CD4-positive, CD25-positive, alpha-beta regulatory T cell (primary cell): Measurements from ENCODE around the gene TMEM176B. TPM values are rescaled to one million over a fixed set of nuclear protein-coding genes. Genes with fewer than 3 reads are reported as not detected.

Source experiments
- ATAC-seq, 2 donors: fragments of 150-1000 bp; cut with Tn5 transposase; one replicate each; pipeline ENCODE4 v1.10.0; 2021; ENCODE audit warnings: low read depth in 2 of 2, moderate number of reproducible peaks in 2 of 2, moderate library complexity in 1 of 2
- DNase-seq, 3 donors: peaks; one replicate each; pipeline versions ENCODE4 v3.0.0 to v3.0.0-alpha.2; 2012 to 2022; ENCODE audit warnings: mixed read lengths in 1 of 3
- H3K27ac ChIP-seq: one replicate; pipeline ENCODE4 v1.7.0; 2013; ENCODE audit warnings: mild to moderate bottlenecking, low read length; ENCODE audit not compliant: insufficient read depth, poor library complexity, severe bottlenecking
- H3K27me3 ChIP-seq: one replicate; pipeline ENCODE4 v1.7.0; 2013; ENCODE audit warnings: low read length; ENCODE audit not compliant: control insufficient read depth, insufficient read depth
- H3K36me3 ChIP-seq: one replicate; pipeline ENCODE4 v1.7.0; 2013; ENCODE audit warnings: mild to moderate bottlenecking, low read length, moderate library complexity; ENCODE audit not compliant: control insufficient read depth, insufficient read depth
- H3K4me1 ChIP-seq: 2 replicates; pipeline ENCODE4 v1.7.0; 2013; ENCODE audit warnings: mild to moderate bottlenecking, low read length; ENCODE audit not compliant: insufficient read depth, control insufficient read depth, poor library complexity, severe bottlenecking
- H3K4me3 ChIP-seq: one replicate; pipeline ENCODE4 v1.7.0; 2013; ENCODE audit warnings: low read depth, mild to moderate bottlenecking, low read length, moderate library complexity
- H3K9me3 ChIP-seq, 2 experiments: 1 replicate in 1 of 2; 2 replicates in 1 of 2; pipeline ENCODE4 v1.7.0; 2013; ENCODE audit warnings: low read length in 2 of 2, mild to moderate bottlenecking in 1 of 2, moderate library complexity in 1 of 2; ENCODE audit not compliant: control insufficient read depth in 2 of 2
- H3K27ac Mint-ChIP-seq, 3 donors: one replicate each; pipeline ENCODE4 v1.8.0; 2020 to 2022; ENCODE audit warnings: mild to moderate bottlenecking in 3 of 3, mixed read lengths in 3 of 3, moderate library complexity in 2 of 3
- H3K27me3 Mint-ChIP-seq: one replicate; pipeline ENCODE4 v1.8.0; 2022; ENCODE audit warnings: mild to moderate bottlenecking, mixed read lengths
- H3K36me3 Mint-ChIP-seq: one replicate; pipeline ENCODE4 v1.8.0; 2020; ENCODE audit warnings: mixed read lengths
- H3K4me1 Mint-ChIP-seq, 4 donors: one replicate each; pipeline ENCODE4 v1.8.0; 2020 to 2022; ENCODE audit warnings: mixed read lengths in 4 of 4, mild to moderate bottlenecking in 1 of 4
- H3K4me3 Mint-ChIP-seq, 4 donors: one replicate each; pipeline ENCODE4 v1.8.0; 2020 to 2022; ENCODE audit warnings: mild to moderate bottlenecking in 4 of 4, mixed read lengths in 4 of 4, moderate library complexity in 3 of 4
- H3K9me3 Mint-ChIP-seq, 7 donors: one replicate each; pipeline ENCODE4 v1.8.0; 2020 to 2022; ENCODE audit warnings: mixed read lengths in 7 of 7, mild to moderate bottlenecking in 3 of 7, moderate library complexity in 2 of 7
- polyA plus RNA-seq, 4 donors: library from polyadenylated mRNA; unstranded; fragments of 300-500 nt; fragmentation: Illumina TruSeq; gene quantifications; one replicate each; pipeline ENCODE4 v1.2.3, GENCODE V29; 2021
- total RNA-seq: library from RNA; stranded (reverse); gene quantifications from one replicate; pipeline ENCODE4 v1.2.3, GENCODE V29; 2022

The TMEM176B gene
- total RNA-seq (not detected), polyA plus RNA-seq (1 to 10 TPM in 1 of 4 donors, under 1 TPM in 2, not detected in 1; 0.21 to 1.0 (median 0.33) TPM)

DNA sequence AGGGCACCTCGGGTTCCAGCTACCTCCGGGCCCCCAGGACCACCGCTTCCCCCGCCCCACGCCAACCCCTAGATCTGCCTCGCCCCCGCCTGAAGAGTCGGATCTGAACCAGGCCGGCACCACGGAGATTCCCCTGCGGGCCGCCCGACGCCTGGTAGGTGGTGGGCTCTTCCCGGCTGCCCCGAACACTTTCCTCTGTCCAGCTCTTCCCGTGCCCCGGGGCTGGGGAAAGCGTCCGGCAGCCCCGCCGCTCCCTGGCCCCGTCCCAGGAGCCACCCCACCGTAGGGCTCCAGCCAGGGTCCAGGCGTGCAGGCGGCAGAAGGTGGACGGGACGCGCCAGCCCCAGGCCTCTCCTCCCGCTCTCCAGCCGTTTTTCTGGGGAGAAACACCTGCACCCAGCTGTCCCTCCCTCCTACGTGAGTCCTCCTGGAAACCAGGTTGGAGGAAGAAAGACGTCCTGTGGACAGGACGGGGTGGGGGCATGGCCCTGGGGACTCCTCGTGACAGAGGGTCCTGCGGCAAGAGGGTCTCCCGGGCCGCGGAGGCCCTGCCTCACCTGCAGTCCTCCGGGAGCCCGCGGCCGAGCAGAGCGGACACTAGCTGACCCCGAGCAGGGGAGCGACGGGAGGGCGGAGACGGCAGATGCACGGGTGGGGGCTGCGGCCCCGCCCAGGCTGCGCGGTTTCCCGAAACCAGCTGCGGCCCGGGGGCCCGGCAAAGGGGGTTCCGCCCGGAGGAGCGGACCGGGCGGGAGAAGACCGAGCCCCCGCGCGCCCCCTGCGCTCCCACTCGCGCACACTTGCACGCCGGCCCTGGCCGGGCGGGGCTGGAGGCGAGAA, at the start of gene TMEM176B:
TSS of gene TMEM176B (minus strand) at position 624 of the 840 bp plus-strand sequence. CDS start 3,795 bp downstream, outside the sequence.
- H3K27me3 ChIP-seq = peaks cover 36% of the 10 kb centered on the region
- ATAC-seq = peak in 1 of 2 donors; percentile 17
- H3K4me3 ChIP-seq = no peak within 1 kb of the TSS
- Mint-ChIP-seq H3K36me3 (no peaks in the 10 kb centered on the region), H3K27me3 (peaks cover 54% of the 10 kb centered on the region), H3K27ac (peak within 1 kb of the TSS in 1 of 3 donors; percentile 73), H3K4me3 (peak within 1 kb of the TSS in 3 of 4 donors; percentile 26 to 79 (median 75)), H3K4me1 (peaks cover 0 to 15% (median 3%) of the 10 kb centered on the region in 4 donors), H3K9me3 (peaks cover 0 to 8% (median 2%) of the 10 kb centered on the region in 7 donors)
- H3K36me3 ChIP-seq = no peaks in the 10 kb centered on the region
- no peak for DNase-seq
- peaks cover 0 to under 1% of the 10 kb centered on the region in 2 experiments for H3K9me3 ChIP-seq
- H3K4me1 ChIP-seq = peaks cover 18% of the 10 kb centered on the region
- H3K27ac ChIP-seq = no peak within 1 kb of the TSS

- DNase-seq = no peak
- peaks cover 29% of the 10 kb centered on the region for H3K27me3 Mint-ChIP-seq
- no peak overlapping the region for H3K27ac Mint-ChIP-seq
- Histone ChIP-seq H3K27ac (no peak overlapping the region), H3K27me3 (peaks cover 12% of the 10 kb centered on the region), H3K4me3 (no peak overlapping the region), H3K9me3 (no peaks in the 10 kb centered on the region), H3K4me1 (no peaks in the 10 kb centered on the region), H3K36me3 (no peaks in the 10 kb centered on the region)
- H3K4me3 Mint-ChIP-seq = no peak overlapping the region
- H3K4me1 Mint-ChIP-seq = peaks cover 0 to 1% (median 0%) of the 10 kb centered on the region in 4 donors
- H3K36me3 Mint-ChIP-seq = no peaks in the 10 kb centered on the region
- no peaks in the 10 kb centered on the region for H3K9me3 Mint-ChIP-seq
- no peak for ATAC-seq
Measured at GRCh38 chr7:150849204-150849775, 49.1 kb upstream of the TMEM176B start.

- Mint-ChIP-seq H3K9me3 (no peaks in the 10 kb centered on the region), H3K27me3 (peaks cover 26% of the 10 kb centered on the region), H3K4me3 (no peak overlapping the region), H3K4me1 (peaks cover 0 to 1% (median 0%) of the 10 kb centered on the region in 4 donors), H3K27ac (no peak overlapping the region), H3K36me3 (no peaks in the 10 kb centered on the region)
- H3K4me1 ChIP-seq = no peaks in the 10 kb centered on the region
- H3K9me3 ChIP-seq = no peaks in the 10 kb centered on the region
- peaks cover 12% of the 10 kb centered on the region for H3K27me3 ChIP-seq
- H3K36me3 ChIP-seq = no peaks in the 10 kb centered on the region
- H3K27ac ChIP-seq = no peak overlapping the region
- DNase-seq (no peak), ATAC-seq (no peak)
- no peak overlapping the region for H3K4me3 ChIP-seq
Measured at GRCh38 chr7:150848561-150849115, 48.5 kb upstream of the TMEM176B start.

DNA sequence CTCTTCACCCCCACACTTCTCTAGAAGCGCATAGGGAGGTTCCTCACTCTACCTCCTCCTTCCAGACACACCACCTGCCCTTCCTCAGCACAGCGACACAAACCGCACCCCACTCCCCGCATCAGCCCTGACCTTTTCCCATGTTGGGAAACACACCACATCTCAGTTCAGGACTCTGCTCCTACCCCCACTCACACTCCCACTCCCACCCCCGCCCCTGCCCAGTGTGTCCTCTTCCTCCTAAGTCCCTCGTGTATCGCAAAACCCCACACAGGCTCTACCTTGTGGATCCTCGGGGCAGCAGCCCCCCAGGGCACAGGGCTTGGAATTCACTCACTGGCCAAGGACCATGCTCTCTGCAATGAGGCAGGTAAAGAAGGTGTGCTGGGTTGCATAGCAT, 47.9 kb upstream of the TMEM176B start:
- H3K27me3 ChIP-seq = peaks cover 11% of the 10 kb centered on the region
- no peak overlapping the region for H3K4me3 ChIP-seq
- H3K27me3 Mint-ChIP-seq = peaks cover 24% of the 10 kb centered on the region
- H3K36me3 ChIP-seq = no peaks in the 10 kb centered on the region
- H3K9me3 ChIP-seq = no peaks in the 10 kb centered on the region
- ATAC-seq (no peak), DNase-seq (no peak)
- H3K36me3 Mint-ChIP-seq = no peaks in the 10 kb centered on the region
- H3K4me3 Mint-ChIP-seq = no peak overlapping the region
- H3K9me3 Mint-ChIP-seq = no peaks in the 10 kb centered on the region
- no peak overlapping the region for H3K27ac ChIP-seq
- peaks cover 0 to 1% (median 0%) of the 10 kb centered on the region in 4 donors for H3K4me1 Mint-ChIP-seq
- H3K27ac Mint-ChIP-seq = no peak overlapping the region
- no peaks in the 10 kb centered on the region for H3K4me1 ChIP-seq

GRCh38 chr7:150847536-150847935, 47.4 kb upstream of the TMEM176B start:
- Mint-ChIP-seq H3K9me3 (no peaks in the 10 kb centered on the region), H3K27me3 (peaks cover 21% of the 10 kb centered on the region), H3K27ac (no peak overlapping the region), H3K4me3 (no peak overlapping the region), H3K36me3 (no peaks in the 10 kb centered on the region), H3K4me1 (no peaks in the 10 kb centered on the region)
- no peaks in the 10 kb centered on the region for H3K4me1 ChIP-seq
- H3K36me3 ChIP-seq = no peaks in the 10 kb centered on the region
- no peak overlapping the region for H3K4me3 ChIP-seq
- ATAC-seq (no peak), DNase-seq (no peak)
- peaks cover 10% of the 10 kb centered on the region for H3K27me3 ChIP-seq
- H3K27ac ChIP-seq = no peak overlapping the region
- no peaks in the 10 kb centered on the region for H3K9me3 ChIP-seq

DNA sequence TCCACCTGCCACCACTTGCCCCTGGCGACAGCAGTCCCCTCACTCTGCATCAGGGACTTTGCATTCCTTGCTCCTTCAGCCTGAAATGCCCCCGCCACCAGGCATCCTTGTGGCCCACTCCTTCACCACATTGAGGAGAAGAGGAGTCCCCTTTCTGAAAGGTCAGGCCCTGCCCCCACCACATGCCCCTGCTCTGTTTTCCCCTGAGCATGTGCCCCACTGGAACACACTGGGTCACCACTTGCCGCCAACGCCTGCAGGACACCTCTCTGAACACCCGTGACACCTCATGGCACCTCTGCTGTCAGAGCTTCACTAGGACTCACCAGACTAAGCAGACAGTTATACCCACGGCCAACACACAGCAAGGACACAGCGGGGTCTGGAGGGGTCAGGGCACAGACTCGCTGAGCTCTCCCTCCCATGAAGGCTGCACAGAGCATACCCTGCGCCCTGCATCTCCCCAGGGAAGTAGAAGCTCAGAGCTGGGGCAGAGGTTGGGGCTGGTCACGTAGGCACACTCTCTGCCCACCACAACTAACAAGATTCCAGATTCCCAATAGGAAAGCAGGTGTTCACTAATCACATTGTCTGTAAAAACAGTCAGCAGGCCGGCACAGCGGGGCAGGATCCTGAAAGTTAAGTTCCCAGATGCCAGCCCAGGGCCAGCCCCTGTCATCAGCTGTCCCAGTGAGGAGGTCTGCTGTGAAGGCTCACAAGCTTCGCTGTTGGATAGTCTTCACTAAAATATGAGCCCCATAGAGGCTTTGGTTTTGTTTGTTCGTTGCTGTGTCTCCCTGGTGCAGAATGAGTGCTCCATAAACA, 46.3 kb upstream of the TMEM176B start:
- Histone ChIP-seq H3K27me3 (peaks cover 6% of the 10 kb centered on the region), H3K9me3 (no peaks in the 10 kb centered on the region), H3K4me3 (no peak overlapping the region), H3K36me3 (no peaks in the 10 kb centered on the region), H3K27ac (no peak overlapping the region), H3K4me1 (no peaks in the 10 kb centered on the region)
- no peak overlapping the region for H3K27ac Mint-ChIP-seq
- no peaks in the 10 kb centered on the region for H3K36me3 Mint-ChIP-seq
- DNase-seq = no peak
- no peak for ATAC-seq
- no peaks in the 10 kb centered on the region for H3K9me3 Mint-ChIP-seq
- H3K4me1 Mint-ChIP-seq = no peaks in the 10 kb centered on the region
- peaks cover 18% of the 10 kb centered on the region for H3K27me3 Mint-ChIP-seq
- H3K4me3 Mint-ChIP-seq = no peak overlapping the region

- Mint-ChIP-seq H3K4me1 (no peaks in the 10 kb centered on the region), H3K36me3 (no peaks in the 10 kb centered on the region), H3K9me3 (no peaks in the 10 kb centered on the region), H3K27ac (no peak overlapping the region), H3K4me3 (no peak overlapping the region), H3K27me3 (peaks cover 15% of the 10 kb centered on the region)
- H3K36me3 ChIP-seq = no peaks in the 10 kb centered on the region
- ATAC-seq (no peak), DNase-seq (no peak)
- no peaks in the 10 kb centered on the region for H3K4me1 ChIP-seq
- H3K4me3 ChIP-seq = no peak overlapping the region
- H3K27ac ChIP-seq = no peak overlapping the region
- H3K27me3 ChIP-seq = peaks cover 2% of the 10 kb centered on the region
- no peaks in the 10 kb centered on the region for H3K9me3 ChIP-seq
Measured at GRCh38 chr7:150845421-150845861, 45.3 kb upstream of the TMEM176B start.
